HepG2 (cell line): ENCODE measurements around the gene FUT6. TPM values are rescaled to one million over a fixed set of nuclear protein-coding genes. Genes with fewer than 3 reads are reported as not detected.
A peak's percentile ranks its signal among the peaks of the same experiment; 100 is the strongest.

ENCODE experiments used
- AKNA ChIP-seq: sonication (generic); formaldehyde crosslinking; IDR thresholded peaks from 2 replicates; pipeline ENCODE4 v1.4.0; 2020; ENCODE audit warnings: missing genetic modification reagents, borderline replicate concordance
- TBL1XR1 ChIP-seq: fragments of 150-350 bp; IDR thresholded peaks from 2 replicates; pipeline ENCODE4 v1.6.1; 2014; ENCODE audit warnings: borderline replicate concordance, low read length; ENCODE audit not compliant: partially characterized antibody
- TGIF2 ChIP-seq: IDR thresholded peaks from 2 replicates; pipeline ENCODE4 v1.6.1; 2016; ENCODE audit warnings: control low read depth, missing compliant biosample characterization
- polyA plus RNA-seq, 8 experiments: library from polyadenylated mRNA; depleted of rRNA in 3 of 8; stranded (reverse) in 7 of 8; unstranded in 1 of 8; fragments of >200 nt; fragmentation: Illumina TruSeq in 4 of 8; extraction: Trizol in 4 of 8; gene quantifications; 2 replicates each; pipeline versions ENCODE4 v1.2.1 to v1.2.3, GENCODE V29; 2011 to 2016; ENCODE audit warnings: low read depth in 4 of 8, missing spikeins in 1 of 8, mixed read lengths in 1 of 8; ENCODE audit not compliant: insufficient read depth in 1 of 8
- total RNA-seq, 5 experiments: library from RNA; depleted of rRNA; stranded (reverse); fragments of >200 nt; fragmentation: Illumina TruSeq; extraction: Trizol; gene quantifications; 2 replicates each; pipeline ENCODE4 v1.2.3, GENCODE V29; 2016; ENCODE audit warnings: low read depth in 1 of 5
- TF ChIP-seq, protein P1 (sequence below), 2 experiments: sonication (generic) in 1 of 2; formaldehyde crosslinking in 1 of 2; IDR thresholded peaks; 2 replicates each; pipeline versions ENCODE4 v1.5.1 to v1.6.1; 2011 to 2020; ENCODE audit warnings: borderline replicate concordance in 1 of 2, low read depth in 1 of 2, low read length in 1 of 2, mild to moderate bottlenecking in 1 of 2, missing genetic modification reagents in 1 of 2, moderate library complexity in 1 of 2

The FUT6 gene
- total and polyA plus RNA-seq, 2 of the 13 experiments (the other 11 are each of a cell fraction or from before 2014, with no cell fraction given) = 8.2 to 27.7 TPM

- TF ChIP-seq, protein P1, sequence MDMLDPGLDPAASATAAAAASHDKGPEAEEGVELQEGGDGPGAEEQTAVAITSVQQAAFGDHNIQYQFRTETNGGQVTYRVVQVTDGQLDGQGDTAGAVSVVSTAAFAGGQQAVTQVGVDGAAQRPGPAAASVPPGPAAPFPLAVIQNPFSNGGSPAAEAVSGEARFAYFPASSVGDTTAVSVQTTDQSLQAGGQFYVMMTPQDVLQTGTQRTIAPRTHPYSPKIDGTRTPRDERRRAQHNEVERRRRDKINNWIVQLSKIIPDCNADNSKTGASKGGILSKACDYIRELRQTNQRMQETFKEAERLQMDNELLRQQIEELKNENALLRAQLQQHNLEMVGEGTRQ (IDR thresholded peaks at IDR 0.05; ENCODE audit: low read depth, low read length) = peak; percentile 39; the same call in 1 of the 2 replicates
- TF ChIP-seq, protein P1 (CRISPR knock-in tag; IDR thresholded peaks at IDR 0.05; ENCODE audit: borderline replicate concordance) = no peak
- TF ChIP-seq TBL1XR1 = no peak
- 0 out of 2 replicates have a peak, but pooled peaks have one; percentile 76 for TF ChIP-seq TGIF2
- TF ChIP-seq AKNA = no peak
- TF ChIP-seq, all 625 proteins: peak for 202
These were observed 12.8 kb downstream of the FUT6 start (continued) for GRCh38 chr19:5826531-5827341.
